K562 (cell line): Measurements from ENCODE around the gene LMO7. TPM values are rescaled to one million over a fixed set of nuclear protein-coding genes. Genes with fewer than 3 reads are reported as not detected.

Experiments used
- ATAC-seq: fragments of 200-7000 bp; cut with Tn5 transposase; 3 replicates; pipeline ENCODE4 v1.9.1; 2020; ENCODE audit warnings: moderate library complexity
- BruUV-seq: library from RNA; stranded (reverse); fragments of 400-500 nt; replicated peaks from 2 replicates; lab custom pipeline; 2021; lab: Mats Ljungman, UMichigan
- CTCF ChIA-PET: fragments of 300-600 bp; formaldehyde crosslinking; extraction: SDS; loops from one replicate; lab custom pipeline; 2021; ENCODE audit warnings: low intra/inter-chr PET ratio; lab: Yijun Ruan, JAX
- POLR2A ChIA-PET: fragments of 300-600, 350-650 bp; sonication (Branson Sonifier 250); formaldehyde crosslinking; extraction: SDS; loops from one replicate; lab custom pipeline; 2021; ENCODE audit warnings: antibody characterized with exemption, inconsistent platforms; lab: Yijun Ruan, JAX
- DNase-seq, 4 experiments: peaks; one replicate each; pipeline versions ENCODE4 v3.0.0 to v3.0.0-alpha.2; 2011 to 2018; ENCODE audit warnings: low spot score in 3 of 4, mixed read lengths in 3 of 4; ENCODE audit errors: extremely low read depth in 1 of 4
- FAIRE-seq: peaks from 2 replicates; lab custom pipeline; 2011; peaks lifted over from hg19 to GRCh38; lab: Jason Lieb, UNC
- H2AFZ ChIP-seq: 2 replicates; pipeline ENCODE4 v1.6.0; 2011; ENCODE audit warnings: low read depth, low read length, control low read depth, inconsistent platforms
- H3K27ac ChIP-seq: fragments of 200-600 bp; 3 replicates; pipeline ENCODE4 v1.8.0; 2011; ENCODE audit warnings: low read depth, mild to moderate bottlenecking, control low read depth, inconsistent platforms, low read length, moderate library complexity, mixed read lengths; ENCODE audit errors: extremely low read depth
- H3K27me3 ChIP-seq, 2 experiments: fragments of 300-600 bp in 1 of 2; 2 replicates in 1 of 2; 3 replicates in 1 of 2; pipeline versions ENCODE4 v1.6.0 to v1.8.0; 2011; ENCODE audit warnings: inconsistent platforms in 2 of 2, low read length in 2 of 2, mild to moderate bottlenecking in 1 of 2, mixed read lengths in 1 of 2, moderate library complexity in 1 of 2; ENCODE audit not compliant: control insufficient read depth in 2 of 2, insufficient read depth in 2 of 2
- H3K36me3 ChIP-seq: fragments of 300-600 bp; 3 replicates; pipeline ENCODE4 v1.8.0; 2011; ENCODE audit warnings: mild to moderate bottlenecking, low read length, inconsistent platforms; ENCODE audit not compliant: control insufficient read depth, insufficient read depth
- H3K4me1 ChIP-seq, 2 experiments: fragments of 200-600 bp in 1 of 2; replicated peaks in 1 of 2; 2 replicates in 1 of 2; 3 replicates in 1 of 2; pipeline versions ENCODE4 v1.5.1 to v1.8.0; 2011; ENCODE audit warnings: inconsistent platforms in 2 of 2, low read length in 2 of 2, mild to moderate bottlenecking in 1 of 2, mixed read lengths in 1 of 2, moderate library complexity in 1 of 2; ENCODE audit not compliant: control insufficient read depth in 2 of 2, insufficient read depth in 2 of 2
- H3K4me2 ChIP-seq: 2 replicates; pipeline ENCODE4 v1.6.1; 2011; ENCODE audit warnings: low read length, control low read depth, inconsistent platforms, mixed read lengths; ENCODE audit not compliant: insufficient read depth
- H3K4me3 ChIP-seq: fragments of 200-600 bp; sonication (generic), shearing (Covaris generic); 2 replicates; pipeline ENCODE4 v1.5.1; 2016; ENCODE audit warnings: control low read depth, inconsistent platforms
- H3K79me2 ChIP-seq: fragments of 200-600 bp; 3 replicates; pipeline ENCODE4 v1.8.0; 2011; ENCODE audit warnings: low read length, inconsistent platforms; ENCODE audit not compliant: control insufficient read depth, insufficient read depth
- H3K9ac ChIP-seq, 2 experiments: 2 replicates each; pipeline versions ENCODE4 v1.6.0 to v1.6.1; 2011; ENCODE audit warnings: low read depth in 2 of 2, low read length in 2 of 2, control low read depth in 1 of 2, inconsistent platforms in 1 of 2, mild to moderate bottlenecking in 1 of 2, mixed read lengths in 1 of 2; ENCODE audit not compliant: insufficient read depth in 1 of 2
- H3K9me1 ChIP-seq: one replicate; pipeline ENCODE4 v1.6.0; 2011; ENCODE audit warnings: inconsistent platforms, mild to moderate bottlenecking, low read length, moderate library complexity; ENCODE audit not compliant: control insufficient read depth, insufficient read depth
- H3K9me3 ChIP-seq: replicated peaks from 2 replicates; pipeline ENCODE4 v1.5.1; 2011; ENCODE audit warnings: low read depth, low read length, inconsistent platforms; ENCODE audit not compliant: control insufficient read depth, insufficient read depth
- H4K20me1 ChIP-seq: replicated peaks from 2 replicates; pipeline ENCODE4 v1.6.1; 2011; ENCODE audit warnings: low read length, inconsistent platforms, mixed read lengths; ENCODE audit not compliant: control insufficient read depth, insufficient read depth
- BRD9 ChIP-seq: fragments of 450-650 bp; IDR thresholded peaks from 2 replicates; pipeline ENCODE4 v1.6.1; 2018; ENCODE audit warnings: low read depth; ENCODE audit not compliant: partially characterized antibody
- CAMTA2 ChIP-seq: fragments of 250-450 bp; sonication (Bioruptor Pico); conservative IDR thresholded peaks from 2 replicates; pipeline ENCODE4 v1.5.1; 2022
- EP400 ChIP-seq: fragments of 450-650 bp; IDR thresholded peaks from 2 replicates; pipeline ENCODE4 v1.6.1; 2017; ENCODE audit warnings: antibody characterized with exemption, mild to moderate bottlenecking, moderate library complexity
- FIP1L1 ChIP-seq: fragments of 200-400 bp; formaldehyde crosslinking; IDR thresholded peaks from 2 replicates; pipeline ENCODE4 v1.6.1; 2018; ENCODE audit warnings: mild to moderate bottlenecking, low read depth, low read length; ENCODE audit not compliant: poor library complexity, severe bottlenecking
- GABPA ChIP-seq: fragments of 200-800 bp; sonication (Bioruptor generic); conservative IDR thresholded peaks from 2 replicates; pipeline ENCODE4 v1.6.1; 2016; ENCODE audit warnings: low read depth, missing genetic modification characterization, missing compliant biosample characterization
- GTF2E2 ChIP-seq: fragments of 200-800 bp; sonication (Bioruptor generic); IDR thresholded peaks from 2 replicates; pipeline ENCODE4 v1.6.1; 2016; ENCODE audit warnings: missing genetic modification characterization, missing compliant biosample characterization
- HDAC1 ChIP-seq, 2 experiments: fragments of 450-650 bp; IDR thresholded peaks; 2 replicates each; pipeline ENCODE4 v1.6.1; 2016 to 2017; ENCODE audit warnings: inconsistent platforms in 1 of 2, mild to moderate bottlenecking in 1 of 2, moderate library complexity in 1 of 2
- KDM4B ChIP-seq, 2 experiments: fragments of 450-650 bp in 1 of 2; sonication (generic) in 1 of 2; IDR thresholded peaks; 2 replicates each; pipeline ENCODE4 v1.6.1; 2016 to 2017; ENCODE audit warnings: borderline replicate concordance in 2 of 2, antibody characterized with exemption in 1 of 2, low read depth in 1 of 2, mild to moderate bottlenecking in 1 of 2
- KLF13 ChIP-seq: fragments of 450-650 bp; IDR thresholded peaks from 2 replicates; pipeline ENCODE4 v1.6.1; 2016; ENCODE audit warnings: missing genetic modification characterization, low read depth, mild to moderate bottlenecking, missing compliant biosample characterization, moderate library complexity, borderline replicate concordance
- MBD2 ChIP-seq: sonication (generic); IDR thresholded peaks from 2 replicates; pipeline ENCODE4 v1.6.1; 2016; ENCODE audit warnings: low read depth, borderline replicate concordance
- MCM5 ChIP-seq: fragments of 450-650 bp; IDR thresholded peaks from 2 replicates; pipeline ENCODE4 v1.6.1; 2016; ENCODE audit warnings: low read depth
- NFE2 ChIP-seq: IDR thresholded peaks from 2 replicates; pipeline ENCODE4 v1.6.1; 2014; ENCODE audit warnings: antibody characterized with exemption, low read depth
- NFRKB ChIP-seq: fragments of 450-650 bp; IDR thresholded peaks from 2 replicates; pipeline ENCODE4 v1.6.1; 2016; ENCODE audit warnings: low read depth
- NFXL1 ChIP-seq: fragments of 450-650 bp; formaldehyde crosslinking; IDR thresholded peaks from 2 replicates; pipeline ENCODE4 v1.4.0; 2021; ENCODE audit warnings: mild to moderate bottlenecking
- POLR2B ChIP-seq: fragments of 450-650 bp; IDR thresholded peaks from 2 replicates; pipeline ENCODE4 v1.6.1; 2018; ENCODE audit warnings: low read depth; ENCODE audit not compliant: partially characterized antibody
- ZNF23 ChIP-seq: fragments of 250-450 bp; sonication (Bioruptor Pico); IDR thresholded peaks from 2 replicates; pipeline ENCODE4 v1.4.0; 2020; ENCODE audit warnings: mild to moderate bottlenecking
- ZNF347 ChIP-seq: fragments of 450-650 bp; formaldehyde crosslinking; IDR thresholded peaks from 2 replicates; pipeline ENCODE4 v1.4.0; 2020; ENCODE audit warnings: low read depth, mild to moderate bottlenecking, moderate library complexity
- ZNF707 ChIP-seq: fragments of 250-450 bp; sonication (Bioruptor Pico); conservative IDR thresholded peaks from 2 replicates; pipeline ENCODE4 v1.8.0; 2022; ENCODE audit warnings: inconsistent platforms, mild to moderate bottlenecking, moderate library complexity
- ZSCAN32 ChIP-seq: fragments of 450-650 bp; formaldehyde crosslinking; IDR thresholded peaks from 2 replicates; pipeline ENCODE4 v1.4.0; 2020; ENCODE audit warnings: mild to moderate bottlenecking, moderate library complexity
- WGBS: fragments of 100-300 bp; shearing (Covaris generic); methylation state at CpG from one replicate; pipeline ENCODE4 v1.1.6; 2016; ENCODE audit warnings: low coverage, mixed read lengths; ENCODE audit not compliant: insufficient coverage; ENCODE audit errors: missing lambda C conversion rate; 5-methylcytosine and 5-hydroxymethylcytosine counted together
- in situ Hi-C: fragments of 300-500 bp; cut with MboI; formaldehyde crosslinking; loops from 4 replicates; pipeline ENCODE4 v1.15.0; 2018; ENCODE audit warnings: inconsistent platforms, mixed read lengths
- intact Hi-C: fragments of 100-400 bp; cut with micrococcal nuclease; formaldehyde crosslinking; loops from 2 replicates; pipeline ENCODE4 v1.14.2; 2022
- polyA plus RNA-seq, 8 experiments: library from polyadenylated mRNA; depleted of rRNA in 4 of 8; stranded (reverse) in 5 of 8; unstranded in 3 of 8; fragments of >200 nt; fragmentation: Nextera tagmentation in 2 of 8; fragmentation: Illumina TruSeq in 1 of 8; extraction: Ambion mirVana in 2 of 8; extraction: Trizol in 1 of 8; gene quantifications; 2 replicates each; pipeline versions ENCODE4 v1.2.1 to v1.2.3, GENCODE V29; 2011 to 2014; ENCODE audit warnings: inconsistent platforms in 1 of 8, missing spikeins in 1 of 8
- total RNA-seq, 7 experiments: library from RNA; depleted of rRNA in 6 of 7; stranded (reverse); fragments of >200 nt in 6 of 7; fragmentation: Illumina TruSeq in 2 of 7; extraction: Trizol in 2 of 7; gene quantifications; 2 replicates each; pipeline versions ENCODE4 v1.2.1 to v1.2.3, GENCODE V29; 2011 to 2021; ENCODE audit warnings: low replicate concordance in 1 of 7
- TF ChIP-seq, protein P1 (sequence below): fragments of 250-450 bp; sonication (Bioruptor Pico); IDR thresholded peaks from 2 replicates; pipeline ENCODE4 v1.4.0; 2020; ENCODE audit warnings: mild to moderate bottlenecking
- TF ChIP-seq, protein P2 (sequence below): fragments of 450-650 bp; IDR thresholded peaks from 2 replicates; pipeline ENCODE4 v1.6.1; 2017; ENCODE audit warnings: antibody characterized with exemption

The LMO7 gene
- total and polyA plus RNA-seq, 9 of the 15 experiments (the other 6 are each of a cell fraction or from before 2014, with no cell fraction given), result 0.42 to 4.3 (median 1.7) TPM

DNA sequence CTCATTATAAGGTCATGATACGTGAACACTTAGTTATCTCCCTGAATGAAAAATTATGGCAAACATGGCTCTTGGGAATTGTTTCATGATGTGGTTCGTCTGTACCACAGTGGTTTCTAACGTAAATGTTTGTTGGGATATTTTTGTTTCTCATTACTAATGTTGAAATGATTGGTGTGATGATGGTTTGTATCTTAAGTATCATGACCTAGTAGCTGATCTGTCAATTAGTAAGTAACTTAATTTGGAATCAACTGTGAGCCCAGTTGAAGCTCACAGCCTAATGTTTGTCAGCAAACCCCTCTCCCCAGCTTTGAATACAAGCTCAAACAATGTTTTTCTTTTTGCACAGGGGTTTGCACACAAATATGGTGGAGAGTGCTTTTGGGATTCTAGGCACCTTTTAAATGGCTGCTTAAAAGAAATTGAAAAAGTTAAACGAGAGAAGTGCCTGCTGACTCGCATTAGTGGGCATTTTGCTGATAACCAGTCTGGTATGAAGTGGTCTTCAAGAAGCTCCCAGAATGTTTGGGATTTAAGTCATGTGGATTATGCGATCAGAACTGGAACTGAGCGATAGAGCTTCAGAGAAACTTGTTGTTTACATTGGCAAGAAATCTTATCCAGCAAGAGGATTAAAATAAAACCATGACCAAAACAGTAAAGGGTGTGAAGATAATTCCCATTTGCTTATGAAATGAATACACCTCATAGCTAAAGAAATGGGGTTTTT, 68.2 kb downstream of the LMO7 start (continued):
- TF ChIP-seq KDM4B (IDR thresholded peaks at IDR 0.05; ENCODE audit: borderline replicate concordance in 2 of 2, low read depth in 1 of 2) (no peak), KLF13 (tag) (no peak), GABPA (tag) (no peak), NFE2 (no peak), ZNF347 (CRISPR knock-in tag) (no peak), ZNF23 (no peak), EP400 (no peak), MBD2 (no peak), HDAC1 (IDR thresholded peaks at IDR 0.05) (no peak)
- TF ChIP-seq, protein P1, sequence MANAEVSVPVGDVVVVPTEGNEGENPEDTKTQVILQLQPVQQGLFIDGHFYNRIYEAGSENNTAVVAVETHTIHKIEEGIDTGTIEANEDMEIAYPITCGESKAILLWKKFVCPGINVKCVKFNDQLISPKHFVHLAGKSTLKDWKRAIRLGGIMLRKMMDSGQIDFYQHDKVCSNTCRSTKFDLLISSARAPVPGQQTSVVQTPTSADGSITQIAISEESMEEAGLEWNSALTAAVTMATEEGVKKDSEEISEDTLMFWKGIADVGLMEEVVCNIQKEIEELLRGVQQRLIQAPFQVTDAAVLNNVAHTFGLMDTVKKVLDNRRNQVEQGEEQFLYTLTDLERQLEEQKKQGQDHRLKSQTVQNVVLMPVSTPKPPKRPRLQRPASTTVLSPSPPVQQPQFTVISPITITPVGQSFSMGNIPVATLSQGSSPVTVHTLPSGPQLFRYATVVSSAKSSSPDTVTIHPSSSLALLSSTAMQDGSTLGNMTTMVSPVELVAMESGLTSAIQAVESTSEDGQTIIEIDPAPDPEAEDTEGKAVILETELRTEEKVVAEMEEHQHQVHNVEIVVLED, result no peak

DNA sequence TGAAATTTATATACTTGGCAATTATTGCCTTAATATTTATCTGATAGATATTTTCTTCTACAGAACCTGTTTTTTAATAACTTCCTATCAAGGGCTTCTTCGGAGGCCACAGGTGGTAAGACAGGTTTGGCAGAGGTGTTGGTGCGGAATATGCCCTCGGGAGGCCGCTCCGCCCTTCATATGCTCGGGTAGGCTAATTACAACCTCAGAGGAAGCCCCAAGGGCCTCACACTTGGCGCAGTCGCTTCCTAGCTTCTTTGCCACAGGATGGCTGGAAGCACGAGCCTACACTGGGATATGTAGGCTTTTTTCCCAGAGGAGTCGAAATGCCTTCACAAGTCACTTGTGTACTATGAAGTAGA, 68.8 kb downstream of the LMO7 start:
- in situ Hi-C loops (no loop called here), intact Hi-C loops (no loop called here)
- no TSS peak for BruUV-seq
- Histone ChIP-seq H3K36me3 (no peaks in the 10 kb centered on the region), H3K9me3 (no peaks in the 10 kb centered on the region), H3K27ac (no peak overlapping the region), H2AFZ (no peak overlapping the region), H3K4me1 (no peaks in the 10 kb centered on the region), H4K20me1 (no peaks in the 10 kb centered on the region), H3K4me2 (no peak overlapping the region), H3K79me2 (no peaks in the 10 kb centered on the region), H3K9ac (no peak overlapping the region), H3K4me3 (no peak overlapping the region), H3K9me1 (no peaks in the 10 kb centered on the region), H3K27me3 (no peaks in the 10 kb centered on the region)
- CTCF ChIA-PET, result no interaction called here
- DNase-seq, result no peak
- POLR2A ChIA-PET, result no interaction called here
- no peak for FAIRE-seq
- no peak for ATAC-seq
- WGBS, result 4% methylated on average over 10 of the region's 10 CpGs
- TF ChIP-seq ZNF707 (no peak), BRD9 (no peak), GTF2E2 (tag) (no peak), NFRKB (no peak), MCM5 (no peak), NFXL1 (CRISPR knock-in tag) (no peak), POLR2B (no peak), FIP1L1 (no peak), ZSCAN32 (CRISPR knock-in tag) (no peak), CAMTA2 (CRISPR knock-in tag) (no peak)
- TF ChIP-seq, protein P2, sequence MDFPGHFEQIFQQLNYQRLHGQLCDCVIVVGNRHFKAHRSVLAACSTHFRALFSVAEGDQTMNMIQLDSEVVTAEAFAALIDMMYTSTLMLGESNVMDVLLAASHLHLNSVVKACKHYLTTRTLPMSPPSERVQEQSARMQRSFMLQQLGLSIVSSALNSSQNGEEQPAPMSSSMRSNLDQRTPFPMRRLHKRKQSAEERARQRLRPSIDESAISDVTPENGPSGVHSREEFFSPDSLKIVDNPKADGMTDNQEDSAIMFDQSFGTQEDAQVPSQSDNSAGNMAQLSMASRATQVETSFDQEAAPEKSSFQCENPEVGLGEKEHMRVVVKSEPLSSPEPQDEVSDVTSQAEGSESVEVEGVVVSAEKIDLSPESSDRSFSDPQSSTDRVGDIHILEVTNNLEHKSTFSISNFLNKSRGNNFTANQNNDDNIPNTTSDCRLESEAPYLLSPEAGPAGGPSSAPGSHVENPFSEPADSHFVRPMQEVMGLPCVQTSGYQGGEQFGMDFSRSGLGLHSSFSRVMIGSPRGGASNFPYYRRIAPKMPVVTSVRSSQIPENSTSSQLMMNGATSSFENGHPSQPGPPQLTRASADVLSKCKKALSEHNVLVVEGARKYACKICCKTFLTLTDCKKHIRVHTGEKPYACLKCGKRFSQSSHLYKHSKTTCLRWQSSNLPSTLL, result no peak
